ENCODE measurements around the gene LPP.

The LPP gene

GRCh38 chr3:188446014-188446413 lies 292.1 kb downstream of the LPP start:
- H3K36me3 ChIP-seq (replicated peaks), result no peaks in the 10 kb centered on the region
- H3K27me3 ChIP-seq (replicated peaks), result no peaks in the 10 kb centered on the region
- H3K4me3 ChIP-seq (ENCODE audit: low read depth, low read length), result no peak overlapping the region
- H3K27ac ChIP-seq, result no peak overlapping the region
- no peak for DNase-seq
- in situ Hi-C loops (cut with HindIII; ENCODE audit: low pct_ligation_motif_present, low sequenced_read_pairs), result no loop called here
- no peak for TF ChIP-seq CTCF (IDR thresholded peaks at IDR 0.05; ENCODE audit: low read depth, low read length, missing control alignments)

GRCh38 chr3:188446766-188447165 lies 292.8 kb downstream of the LPP start:
- H3K27me3 ChIP-seq (replicated peaks), result no peaks in the 10 kb centered on the region
- no peak overlapping the region for H3K4me3 ChIP-seq (ENCODE audit: low read depth, low read length)
- in situ Hi-C loops (cut with HindIII; ENCODE audit: low pct_ligation_motif_present, low sequenced_read_pairs), result no loop called here
- H3K36me3 ChIP-seq (replicated peaks), result no peaks in the 10 kb centered on the region
- TF ChIP-seq CTCF (IDR thresholded peaks at IDR 0.05; ENCODE audit: low read depth, low read length, missing control alignments), result no peak
- no peak for DNase-seq
- H3K27ac ChIP-seq, result no peak overlapping the region

GRCh38 chr3:188448813-188449212 lies 294.9 kb downstream of the LPP start:
- Histone ChIP-seq H3K27me3 (replicated peaks) (no peaks in the 10 kb centered on the region), H3K4me3 (ENCODE audit: low read depth, low read length) (no peak overlapping the region), H3K36me3 (replicated peaks) (no peaks in the 10 kb centered on the region), H3K27ac (no peak overlapping the region)
- in situ Hi-C loops (cut with HindIII; ENCODE audit: low pct_ligation_motif_present, low sequenced_read_pairs), result no loop called here
- no peak for TF ChIP-seq CTCF (IDR thresholded peaks at IDR 0.05; ENCODE audit: low read depth, low read length, missing control alignments)
- no peak for DNase-seq

- in situ Hi-C loops (cut with HindIII; ENCODE audit: low pct_ligation_motif_present, low sequenced_read_pairs), result no loop called here
- Histone ChIP-seq H3K36me3 (replicated peaks) (no peaks in the 10 kb centered on the region), H3K27ac (no peak overlapping the region), H3K4me3 (ENCODE audit: low read depth, low read length) (no peak overlapping the region), H3K27me3 (replicated peaks) (no peaks in the 10 kb centered on the region)
- no peak for DNase-seq
- TF ChIP-seq CTCF (IDR thresholded peaks at IDR 0.05; ENCODE audit: low read depth, low read length, missing control alignments), result no peak
Observed at GRCh38 chr3:188449421-188449820, 295.5 kb downstream of the LPP start.

GRCh38 chr3:188452158-188452772 lies 298.3 kb downstream of the LPP start:
- no peak overlapping the region for H3K4me3 ChIP-seq (ENCODE audit: low read depth, low read length)
- DNase-seq, result no peak
- no peak overlapping the region for H3K27ac ChIP-seq
- in situ Hi-C loops (cut with HindIII; ENCODE audit: low pct_ligation_motif_present, low sequenced_read_pairs), result no loop called here
- TF ChIP-seq CTCF (IDR thresholded peaks at IDR 0.05; ENCODE audit: low read depth, low read length, missing control alignments), result no peak
- no peaks in the 10 kb centered on the region for H3K27me3 ChIP-seq (replicated peaks)
- H3K36me3 ChIP-seq (replicated peaks), result no peaks in the 10 kb centered on the region
